Endodermal cell (in vitro differentiated cells): ENCODE measurements around the gene C22orf23. TPM values are rescaled to one million over a fixed set of nuclear protein-coding genes. Genes with fewer than 3 reads are reported as not detected.

Experiments used
- DNase-seq: peaks from one replicate; pipeline ENCODE4 v3.0.0-alpha.2; 2017
- H3K27ac ChIP-seq: 2 replicates; pipeline ENCODE4 v1.5.1; 2013; ENCODE audit warnings: mild to moderate bottlenecking, low read depth, low read length, moderate library complexity
- H3K27me3 ChIP-seq: 2 replicates; pipeline ENCODE4 v1.6.1; 2013; ENCODE audit warnings: mild to moderate bottlenecking, low read length, moderate library complexity; ENCODE audit not compliant: insufficient read depth, control insufficient read depth, poor library complexity, severe bottlenecking
- H3K36me3 ChIP-seq: 2 replicates; pipeline ENCODE4 v1.7.0; 2013; ENCODE audit warnings: mild to moderate bottlenecking, low read length, moderate library complexity; ENCODE audit not compliant: control insufficient read depth, insufficient read depth
- H3K4me1 ChIP-seq: one replicate; pipeline ENCODE4 v1.7.0; 2013; ENCODE audit warnings: low read length; ENCODE audit not compliant: control insufficient read depth, insufficient read depth
- H3K4me3 ChIP-seq: 2 replicates; pipeline ENCODE4 v1.5.1; 2013; ENCODE audit warnings: mild to moderate bottlenecking, low read length, moderate library complexity
- H3K9ac ChIP-seq: 2 replicates; pipeline ENCODE4 v1.6.1; 2013; ENCODE audit warnings: mild to moderate bottlenecking, low read length, moderate library complexity; ENCODE audit not compliant: poor library complexity, severe bottlenecking; ENCODE audit errors: extremely low read depth
- H3K9me3 ChIP-seq: 2 replicates; pipeline ENCODE4 v1.6.1; 2013; ENCODE audit warnings: mild to moderate bottlenecking, low read length, moderate library complexity; ENCODE audit not compliant: control insufficient read depth
- H3K27ac Mint-ChIP-seq: 2 replicates; pipeline ENCODE4 v1.8.0; 2020; ENCODE audit warnings: mixed read lengths
- H3K27me3 Mint-ChIP-seq: 2 replicates; pipeline ENCODE4 v1.8.0; 2021; ENCODE audit warnings: mild to moderate bottlenecking, mixed read lengths; ENCODE audit not compliant: insufficient read depth
- H3K36me3 Mint-ChIP-seq: 2 replicates; pipeline ENCODE4 v1.8.0; 2020; ENCODE audit warnings: low read depth, mixed read lengths
- H3K4me1 Mint-ChIP-seq: 2 replicates; pipeline ENCODE4 v1.8.0; 2020; ENCODE audit warnings: mixed read lengths
- H3K4me3 Mint-ChIP-seq: 2 replicates; pipeline ENCODE4 v1.8.0; 2020; ENCODE audit warnings: mild to moderate bottlenecking, moderate library complexity, mixed read lengths
- H3K9me3 Mint-ChIP-seq: 2 replicates; pipeline ENCODE4 v1.8.0; 2020; ENCODE audit warnings: mild to moderate bottlenecking, mixed read lengths
- CTCF ChIP-seq: fragments of 200-600 bp; sonication (generic); conservative IDR thresholded peaks from 2 replicates; pipeline ENCODE4 v1.5.0; 2021; ENCODE audit warnings: antibody characterized with exemption, mild to moderate bottlenecking
- WGBS, 2 experiments: methylation state at CpG; one replicate each; pipeline versions ENCODE4 v1.1.5 to v1.1.7; 2013; ENCODE audit warnings: missing lambda C conversion rate in 2 of 2, mixed read lengths in 1 of 2; ENCODE audit not compliant: insufficient coverage in 1 of 2, insufficient read length in 1 of 2; 5-methylcytosine and 5-hydroxymethylcytosine counted together
- total RNA-seq, 2 donors: library from RNA; stranded (reverse); fragmentation: NEBNext Ultra II Directional in 1 of 2; extraction: Animal tissue kit (Norgen Biotek cat#: 25700) in 1 of 2; gene quantifications; 2 replicates in 1 of 2; 3 replicates in 1 of 2; pipeline ENCODE4 v1.2.1, GENCODE V29; 2021

The C22orf23 gene
- total RNA-seq, 2 donors from 2014 or later: 0.29 to 0.44 TPM

GRCh38 chr22:37909766-37910165, 43.6 kb downstream of the C22orf23 start:
- no peak overlapping the region for H3K4me3 ChIP-seq
- Mint-ChIP-seq H3K27me3 (no peaks in the 10 kb centered on the region), H3K9me3 (no peaks in the 10 kb centered on the region), H3K27ac (no peak overlapping the region), H3K36me3 (peaks cover 14% of the 10 kb centered on the region), H3K4me1 (peaks cover 37% of the 10 kb centered on the region), H3K4me3 (no peak overlapping the region)
- DNase-seq: no peak
- no peak overlapping the region for H3K27ac ChIP-seq
- 90 to 95% methylated on average over 3 to 7 of the region's 7 CpGs for WGBS, 2 experiments
- peaks cover 4% of the 10 kb centered on the region for H3K36me3 ChIP-seq
- H3K27me3 ChIP-seq: no peaks in the 10 kb centered on the region
- H3K9me3 ChIP-seq: no peaks in the 10 kb centered on the region
- no peak for TF ChIP-seq CTCF
- peaks cover 12% of the 10 kb centered on the region for H3K4me1 ChIP-seq
- H3K9ac ChIP-seq: no peak overlapping the region

GRCh38 chr22:37907036-37907954, 46.1 kb downstream of the C22orf23 start:
- Mint-ChIP-seq H3K4me1 (peaks cover 37% of the 10 kb centered on the region), H3K27me3 (no peaks in the 10 kb centered on the region), H3K27ac (peak overlapping the region; percentile 74), H3K9me3 (no peaks in the 10 kb centered on the region), H3K4me3 (peak overlapping the region; percentile 75), H3K36me3 (peaks cover 6% of the 10 kb centered on the region)
- Histone ChIP-seq H3K4me1 (peaks cover 12% of the 10 kb centered on the region), H3K4me3 (peak overlapping the region; percentile 82), H3K27me3 (no peaks in the 10 kb centered on the region), H3K27ac (no peak overlapping the region), H3K9ac (peak overlapping the region; percentile 38), H3K36me3 (peaks cover 3% of the 10 kb centered on the region), H3K9me3 (no peaks in the 10 kb centered on the region)
- no peak for DNase-seq
- no peak for TF ChIP-seq CTCF
- WGBS, 2 experiments: 76 to 80% methylated on average over 15 to 19 of the region's 19 CpGs

GRCh38 chr22:37906364-37907008, 46.9 kb downstream of the C22orf23 start:
- no peak for TF ChIP-seq CTCF

More at GRCh38 chr22:37906364-37907008, 46.9 kb downstream of the C22orf23 start:
- H3K4me3 Mint-ChIP-seq: peak overlapping the region; percentile 75
- WGBS, 2 experiments: 2 to 11% methylated on average over 15 to 75 of the region's 75 CpGs
- Histone ChIP-seq H3K36me3 (no peaks in the 10 kb centered on the region), H3K27me3 (no peaks in the 10 kb centered on the region), H3K4me1 (peaks cover 12% of the 10 kb centered on the region), H3K27ac (no peak overlapping the region), H3K4me3 (peak overlapping the region; percentile 82), H3K9ac (peak overlapping the region; percentile 38), H3K9me3 (no peaks in the 10 kb centered on the region)
- H3K4me1 Mint-ChIP-seq: peaks cover 34% of the 10 kb centered on the region
- no peak for DNase-seq
- no peaks in the 10 kb centered on the region for H3K9me3 Mint-ChIP-seq
- peaks cover 5% of the 10 kb centered on the region for H3K36me3 Mint-ChIP-seq
- H3K27ac Mint-ChIP-seq: peak overlapping the region; percentile 74
- H3K27me3 Mint-ChIP-seq: peaks cover 4% of the 10 kb centered on the region
